Measurements from ENCODE around the gene SRP68. TPM values are rescaled to one million over a fixed set of nuclear protein-coding genes. Genes with fewer than 3 reads are reported as not detected.
A peak's percentile ranks its signal among the peaks of the same experiment; 100 is the strongest.

The SRP68 gene
- total and polyA plus RNA-seq, 2 of the 4 experiments (the other 2 are of a cell fraction): 47.1 to 82.6 TPM

- CTCF ChIA-PET: interaction anchor here (0.5 to 4.0 kb wide), 5 partner anchors 18 to 248 kb away, joined by 3 to 27 read pairs (median 3); no protein-coding TSS in a partner anchor
- BruUV-seq (replicated peaks): no TSS peak
- Histone ChIP-seq H3K27me3 (ENCODE audit: control insufficient read depth, insufficient read depth, low read length) (peaks cover 11% of the 10 kb centered on the region), H4K91ac (ENCODE audit: insufficient read depth, low read depth, low read length) (no peak overlapping the region), H3K9me3 (ENCODE audit: control insufficient read depth, insufficient read depth, low read length) (no peaks in the 10 kb centered on the region), H3K56ac (ENCODE audit: extremely low read depth, insufficient read depth, low read length) (no peak overlapping the region), H3K4me3 (ENCODE audit: insufficient read depth, low read depth, low read length) (no peak overlapping the region), H2BK120ac (ENCODE audit: low read depth, low read length) (no peak overlapping the region), H2AK9ac (replicated peaks; ENCODE audit: low read depth, low read length, poor library complexity) (peak overlapping the region; percentile 42), H3K4ac (ENCODE audit: low read depth, low read length) (peak overlapping the region; percentile 84), H4K8ac (ENCODE audit: low read depth in 2 of 2, low read length in 2 of 2) (peak overlapping the region; percentile 73 to 88; a peak in 3 of 4 replicates), H3K9me1 (ENCODE audit: insufficient read depth, low read length) (no peaks in the 10 kb centered on the region), H3K4me2 (ENCODE audit: low read depth, low read length) (no peak overlapping the region), H2BK15ac (ENCODE audit: low read depth, low read length) (no peak overlapping the region), H3K9ac (ENCODE audit: low read depth, low read length) (no peak overlapping the region), H2BK20ac (ENCODE audit: low read depth, low read length) (peak overlapping the region; percentile 10; the same call in 1 of the 2 replicates), H3K4me1 (ENCODE audit: control insufficient read depth, insufficient read depth, low read length) (peaks cover 3% of the 10 kb centered on the region; the same call in 1 of the 2 replicates), H3K27ac (ENCODE audit: insufficient read depth, low read length) (no peak overlapping the region), H3K36me3 (ENCODE audit: control insufficient read depth, insufficient read depth, low read length) (no peaks in the 10 kb centered on the region), H2AFZ (replicated peaks; ENCODE audit: low read length, poor library complexity) (peak overlapping the region; percentile 90), H3K18ac (ENCODE audit: low read depth, low read length) (no peak overlapping the region; the same call in 1 of the 2 replicates), H2AK5ac (ENCODE audit: low read depth, low read length) (no peak overlapping the region; the same call in 1 of the 2 replicates), H3K79me1 (ENCODE audit: low read depth in 1 of 2, low read length in 2 of 2) (no peaks in the 10 kb centered on the region), H3K23ac (ENCODE audit: low read depth, low read length) (no peak overlapping the region), H2BK5ac (ENCODE audit: low read depth, low read length, poor library complexity, severe bottlenecking) (no peak overlapping the region), H3K14ac (replicated peaks; ENCODE audit: low read depth, low read length) (no peak overlapping the region; the same call in 1 of the 2 replicates), H4K20me1 (ENCODE audit: insufficient read depth, low read length) (no peaks in the 10 kb centered on the region), H4K5ac (ENCODE audit: low read depth, low read length) (peak overlapping the region; percentile 79; the same call in 1 of the 2 replicates)
- no peak; the same call in 1 of the 2 replicates for ATAC-seq (ENCODE audit: low read depth)
- in situ Hi-C loops (cut with MboI; ENCODE audit: low sequenced_read_pairs) (no loop called here), intact Hi-C loops (cut with micrococcal nuclease) (loop anchor here (1.0 kb wide), 2 partner anchors 60 to 157 kb away; no protein-coding TSS in a partner anchor), dilution Hi-C loops (cut with HindIII; ENCODE audit: low sequenced_read_pairs, unreplicated experiment) (no loop called here)
- DNase-seq: no peak
- TF ChIP-seq NFE2L2 (IDR thresholded peaks at IDR 0.05; ENCODE audit: low read depth, low read length) (peak; percentile 85), RAD21 (IDR thresholded peaks at IDR 0.05; ENCODE audit: low read length) (no peak)
- 49% methylated on average over 30 of the region's 42 CpGs; no CpG with 5 or more reads in 1 of the 2 experiments for whole genome bisulfite sequencing, 2 experiments (ENCODE audit: extremely low coverage in 2 of 2, insufficient read length in 1 of 2)
- POLR2A ChIA-PET (ENCODE audit: unreplicated experiment): no interaction called here
These were observed 49.7 kb upstream of the SRP68 start for GRCh38 chr17:76121932-76122430.

All from IMR-90 (cell line).